ENCODE measurements around the gene LIFR.

GRCh38 chr5:38554403-38554802 lies 2.0 kb downstream of the LIFR start:
- TF ChIP-seq CTCF (IDR thresholded peaks at IDR 0.05) (no peak), POLR2AphosphoS5 (IDR thresholded peaks at IDR 0.05; ENCODE audit: low read depth, low read length) (no peak), REST (IDR thresholded peaks at IDR 0.05; ENCODE audit: insufficient read depth in 1 of 2, low read depth in 2 of 2, low read length in 1 of 2) (no peak), SIN3A (IDR thresholded peaks at IDR 0.05; ENCODE audit: borderline replicate concordance, insufficient read depth, low read depth, low read length) (no peak)
